ENCODE results near the gene WWOX.

The WWOX gene

DNA sequence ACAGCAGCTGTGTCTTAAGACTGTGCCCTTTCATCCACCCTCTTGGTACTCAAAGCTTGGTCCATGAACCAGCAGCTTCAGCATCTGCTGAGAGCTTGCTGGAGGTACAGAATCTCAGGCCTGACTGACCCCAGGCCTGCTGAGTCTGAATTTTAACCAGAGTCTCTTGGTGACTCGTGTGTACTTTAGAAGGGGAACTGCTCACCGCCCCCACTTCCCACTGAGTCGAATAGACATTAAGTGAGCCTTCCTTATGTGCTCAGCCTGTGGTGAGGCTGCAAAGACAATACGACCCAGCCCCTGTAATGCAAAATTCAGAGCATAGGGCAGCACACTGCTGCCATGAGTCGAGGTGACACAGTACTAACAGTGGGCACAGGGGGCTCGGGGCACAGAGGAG is 662.8 kb downstream of the WWOX start:
- DNase-seq (ENCODE audit: low read depth, low spot score) = no peak

GRCh38 chr16:78763821-78764440 is 664.5 kb downstream of the WWOX start:
- DNase-seq (ENCODE audit: low read depth, low spot score) = no peak

DNA sequence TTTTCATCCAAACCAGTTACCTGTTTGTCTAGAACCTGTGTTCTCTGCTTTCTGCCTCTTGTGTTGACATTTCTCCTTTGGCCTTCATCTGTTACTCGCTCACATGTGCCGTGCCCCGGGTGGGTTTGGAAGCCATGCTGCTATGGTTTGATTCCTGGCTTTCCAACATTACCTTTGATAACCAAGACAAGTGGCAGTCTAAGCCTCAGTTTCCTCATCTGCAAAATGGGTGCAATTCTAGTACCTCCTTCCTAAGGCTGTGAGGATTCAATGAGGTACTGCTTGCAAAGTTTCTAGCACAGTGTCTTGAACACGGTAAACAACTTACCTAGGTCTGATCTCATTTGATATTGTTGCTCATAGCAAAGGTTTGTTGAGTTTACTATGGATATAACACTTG is 665.0 kb downstream of the WWOX start:
- DNase-seq (ENCODE audit: low read depth, low spot score) = no peak

DNA sequence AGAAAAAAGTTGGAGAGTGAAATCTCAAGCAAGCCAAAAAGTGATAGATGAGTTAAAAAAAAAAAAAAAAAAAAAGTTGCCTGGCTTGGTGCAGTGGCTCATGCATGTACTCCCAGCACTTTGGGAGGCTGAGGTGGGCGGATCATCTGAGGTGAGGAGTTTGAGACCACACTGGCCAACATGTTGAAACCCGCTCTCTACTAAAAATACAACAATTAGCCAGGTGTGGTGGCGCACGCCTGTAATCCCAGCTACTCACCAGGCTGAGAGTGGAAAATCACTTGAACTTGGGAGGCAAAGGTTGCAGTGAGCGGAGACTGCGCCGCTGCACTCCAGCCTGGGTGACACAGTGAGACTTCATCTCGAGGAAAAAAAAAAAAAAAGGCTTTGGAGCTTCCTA is 668.8 kb downstream of the WWOX start:
- DNase-seq (ENCODE audit: low read depth, low spot score) = no peak

- no peak for DNase-seq (ENCODE audit: low read depth, low spot score)
Measured at GRCh38 chr16:78768718-78769117, 669.3 kb downstream of the WWOX start.

- DNase-seq (ENCODE audit: low read depth, low spot score) = peak; percentile 70
Measured at GRCh38 chr16:78770353-78771091, 671.1 kb downstream of the WWOX start.

- no peak for DNase-seq (ENCODE audit: low read depth, low spot score)
Measured at GRCh38 chr16:78773291-78773702, 673.8 kb downstream of the WWOX start.

DNA sequence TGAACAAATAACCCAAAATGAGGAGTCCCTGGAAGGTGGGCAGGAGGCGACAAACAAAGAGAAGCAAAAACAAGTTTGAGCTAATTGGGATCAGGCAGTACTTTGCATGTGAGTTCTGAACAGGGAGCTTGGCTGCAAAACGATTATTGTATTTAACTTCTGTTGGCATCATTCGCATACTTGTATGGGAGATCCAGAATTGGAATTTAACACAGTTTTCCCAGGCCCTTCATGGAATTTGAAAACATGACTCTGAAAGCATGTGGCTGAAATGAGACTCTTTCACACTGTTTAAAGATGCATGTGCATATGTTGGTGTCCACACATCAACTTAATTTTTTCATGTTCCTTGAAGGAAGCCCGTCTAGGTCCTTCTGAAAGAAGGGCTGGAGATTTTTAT is 674.3 kb downstream of the WWOX start:
- DNase-seq (ENCODE audit: low read depth, low spot score) = no peak

DNA sequence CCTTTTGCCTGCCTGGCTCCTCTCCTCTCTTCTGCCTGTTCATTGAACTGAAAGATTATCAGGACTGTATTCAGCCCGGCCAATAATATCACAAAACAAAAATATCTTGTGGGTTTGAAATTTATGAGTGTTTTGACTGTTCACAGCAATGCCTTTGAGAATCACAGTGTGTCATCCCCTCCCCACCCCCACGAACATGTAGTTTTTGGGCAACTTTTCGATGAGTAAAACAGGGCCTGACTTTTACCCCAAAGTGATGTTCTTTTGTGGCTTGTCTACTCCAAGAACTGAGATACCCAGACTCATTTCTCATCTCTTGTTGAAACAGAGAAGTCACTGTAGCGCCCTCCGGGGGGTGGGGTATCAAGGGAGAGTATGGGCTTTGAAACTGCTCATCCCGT is 675.7 kb downstream of the WWOX start:
- peak; percentile 44 for DNase-seq (ENCODE audit: low read depth, low spot score)

GRCh38 chr16:78778101-78779004 is 678.9 kb downstream of the WWOX start:
- DNase-seq (ENCODE audit: low read depth, low spot score) = no peak

DNA sequence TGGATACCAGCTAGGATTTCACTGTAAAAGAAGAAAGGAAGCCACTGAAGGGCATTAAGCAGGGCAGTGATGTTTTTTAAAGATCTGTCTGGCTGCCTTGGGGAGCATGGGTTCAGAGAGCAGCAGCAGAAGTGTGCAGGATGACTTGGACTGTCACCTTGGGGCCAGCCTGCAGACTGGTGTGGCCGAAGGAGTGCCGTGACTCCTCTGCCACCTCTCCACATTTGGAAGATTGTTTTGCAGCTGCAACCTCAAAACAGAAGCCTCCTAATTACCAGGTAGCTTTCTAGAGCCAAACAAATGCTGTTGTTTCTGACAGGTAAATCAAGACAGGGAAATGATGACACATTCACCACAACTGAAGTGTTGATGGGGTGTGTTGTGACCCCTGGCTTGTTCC is 681.4 kb downstream of the WWOX start:
- DNase-seq (ENCODE audit: low read depth, low spot score) = no peak

- no peak for DNase-seq (ENCODE audit: low read depth, low spot score)
Measured at GRCh38 chr16:78782572-78782971, 683.1 kb downstream of the WWOX start.

DNA sequence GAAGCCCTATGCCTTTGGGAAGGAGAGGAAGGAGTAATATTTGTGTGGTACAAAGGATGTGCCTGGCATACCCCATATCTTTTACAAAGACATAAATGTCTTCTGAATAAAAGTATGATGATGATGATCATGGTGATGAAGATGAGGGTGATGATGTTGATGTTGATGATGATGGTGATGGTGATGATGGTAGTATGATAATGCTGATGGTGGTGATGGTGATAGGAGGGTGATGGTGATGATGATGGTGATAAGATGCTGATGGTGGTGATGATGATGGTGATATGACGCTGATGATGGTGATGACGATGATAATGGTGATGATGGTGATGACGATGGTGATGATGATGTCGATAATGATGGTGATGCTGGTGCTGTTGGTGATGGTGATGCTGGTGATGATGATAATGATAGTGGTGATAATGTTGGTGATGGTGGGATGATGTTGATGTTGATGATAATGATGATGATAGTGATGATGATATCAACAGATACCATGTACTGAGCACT is 684.2 kb downstream of the WWOX start:
- no peak for DNase-seq (ENCODE audit: low read depth, low spot score)

DNA sequence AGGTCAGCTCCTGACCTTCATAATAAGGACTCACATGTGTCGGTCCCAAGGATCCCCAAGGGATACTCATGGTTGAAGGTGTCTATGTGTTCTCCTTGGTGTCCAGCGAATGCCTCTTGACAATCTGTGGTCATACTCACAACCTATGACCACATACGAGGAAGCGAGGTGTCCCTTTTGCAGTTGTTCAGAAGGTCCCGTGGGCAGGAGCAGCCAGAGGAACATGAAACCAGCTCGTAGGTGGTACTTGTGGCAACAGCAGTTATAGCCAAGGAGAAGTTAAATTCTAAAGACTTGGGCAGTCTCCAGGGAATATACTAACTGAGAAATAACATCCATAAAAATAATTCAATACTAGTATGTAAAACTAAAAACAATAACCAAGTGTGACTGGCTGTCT is 685.3 kb downstream of the WWOX start:
- no peak for DNase-seq (ENCODE audit: low read depth, low spot score)

DNA sequence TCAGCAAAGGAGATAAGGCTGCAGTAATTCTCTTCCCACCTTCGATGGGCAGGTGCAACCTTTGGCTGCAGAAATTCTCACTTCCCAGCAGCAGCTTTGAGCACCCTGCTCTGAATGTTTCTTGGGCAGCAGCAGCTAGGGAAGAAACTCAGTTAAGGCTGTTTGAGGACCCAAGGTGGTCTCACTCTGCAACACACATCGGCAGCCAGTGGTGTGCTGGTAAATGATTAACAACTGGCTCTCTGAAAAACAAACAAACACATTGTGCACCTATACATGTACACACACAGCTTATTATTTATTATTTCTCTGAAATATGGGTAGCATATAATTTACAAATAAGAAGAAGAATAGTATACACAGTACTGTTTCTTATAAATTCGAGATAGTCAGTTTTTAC is 685.8 kb downstream of the WWOX start:
- no peak for DNase-seq (ENCODE audit: low read depth, low spot score)

- DNase-seq (ENCODE audit: low read depth, low spot score) = no peak
Measured at GRCh38 chr16:78786635-78787034, 687.2 kb downstream of the WWOX start.

DNA sequence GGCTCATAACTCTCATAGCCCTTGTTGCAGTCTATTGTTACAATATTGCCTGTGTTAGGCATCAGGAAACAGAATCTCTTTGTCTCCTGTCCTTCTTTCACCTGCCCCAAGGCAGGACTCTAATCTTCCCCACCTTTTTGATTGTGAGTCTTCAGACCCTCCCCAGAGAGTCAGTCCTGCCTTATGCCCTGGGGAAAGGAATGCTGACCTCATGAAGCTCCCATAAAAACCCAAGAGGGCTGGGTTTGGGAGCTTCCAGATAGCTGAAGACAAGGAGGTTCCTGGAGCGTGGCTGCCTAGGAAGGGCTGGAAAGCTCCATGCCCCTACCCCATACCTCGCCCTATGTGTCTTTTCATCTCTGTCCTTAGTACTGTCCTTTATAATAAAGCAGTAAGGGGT is 688.8 kb downstream of the WWOX start:
- no peak for DNase-seq (ENCODE audit: low read depth, low spot score)

DNA sequence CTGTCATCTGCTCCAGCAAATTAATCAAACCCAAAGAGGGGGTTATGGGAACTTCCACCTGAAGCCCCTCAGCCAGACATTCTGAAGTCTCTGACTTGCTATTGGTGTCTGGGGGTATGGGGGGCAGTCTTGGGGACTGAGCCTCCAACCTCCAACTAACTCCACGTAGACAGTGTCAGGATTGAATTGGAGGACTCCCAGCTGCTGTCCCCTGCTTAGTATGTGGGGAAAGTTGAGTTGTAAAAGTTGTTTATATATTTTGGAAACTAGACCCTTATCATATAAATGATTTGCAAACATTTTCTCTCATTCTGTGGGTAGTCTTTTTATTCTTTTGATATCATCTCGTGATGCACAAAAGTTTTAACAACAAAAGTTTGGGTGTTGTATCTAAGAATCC is 689.2 kb downstream of the WWOX start:
- no peak for DNase-seq (ENCODE audit: low read depth, low spot score)

DNA sequence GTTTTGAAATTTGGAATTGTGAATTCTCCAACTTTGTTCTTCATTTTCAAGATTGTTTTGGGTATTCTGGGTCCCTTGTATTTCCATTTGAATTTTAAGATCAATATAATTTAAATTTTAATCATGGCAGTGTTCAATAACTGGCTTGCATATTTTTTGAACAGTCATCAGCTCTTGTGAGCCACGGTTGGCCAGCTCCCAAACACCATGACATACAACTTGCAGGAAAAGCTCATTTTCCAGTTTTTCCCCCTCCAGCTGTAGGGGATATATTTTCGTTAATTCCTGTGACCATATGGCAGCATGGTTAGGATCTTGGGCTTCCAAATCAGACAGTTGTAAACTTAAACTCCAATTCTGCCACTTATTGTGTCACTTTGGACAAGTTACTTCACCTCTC is 690.1 kb downstream of the WWOX start:
- no peak for DNase-seq (ENCODE audit: low read depth, low spot score)

- DNase-seq (ENCODE audit: low read depth, low spot score) = no peak
Measured at GRCh38 chr16:78791011-78791410, 691.6 kb downstream of the WWOX start.

GRCh38 chr16:78791926-78792325 is 692.5 kb downstream of the WWOX start:
- DNase-seq (ENCODE audit: low read depth, low spot score) = no peak

DNA sequence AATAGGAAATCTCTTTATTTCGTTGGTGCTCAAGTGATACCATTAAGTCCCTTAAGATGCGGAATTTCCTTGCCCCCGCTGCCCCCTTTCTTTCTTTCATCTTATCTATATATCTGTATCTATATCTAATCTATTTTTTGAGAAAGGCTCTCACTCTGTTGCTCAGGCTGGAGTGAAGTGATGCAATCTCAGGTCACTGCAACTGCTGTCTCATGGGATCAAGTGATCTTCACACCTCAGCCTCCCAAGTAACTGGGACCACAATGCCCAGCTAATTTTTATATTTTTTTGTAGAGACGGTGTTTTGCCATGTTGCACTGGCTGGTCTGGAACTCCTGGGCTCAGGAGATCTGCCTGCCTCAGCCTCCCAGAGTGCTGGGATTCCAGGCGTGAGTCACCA is 693.5 kb downstream of the WWOX start:
- DNase-seq (ENCODE audit: low read depth, low spot score) = no peak
